Fibroblast of lung (primary cell): ENCODE measurements around the gene PPFIA2.

Experiments
- CTCF ChIP-seq, 2 donors: IDR thresholded peaks in 1 of 2; conservative IDR thresholded peaks in 1 of 2; 1 replicate in 1 of 2; 2 replicates in 1 of 2; pipeline ENCODE4 v1.5.1; 2011 to 2012; ENCODE audit warnings: low read length in 2 of 2, control low read depth in 1 of 2, inconsistent platforms in 1 of 2, low read depth in 1 of 2, mild to moderate bottlenecking in 1 of 2
- EZH2 ChIP-seq: IDR thresholded peaks from 2 replicates; pipeline ENCODE4 v1.5.1; 2012; ENCODE audit warnings: low read length, control low read depth, mild to moderate bottlenecking; ENCODE audit errors: missing control alignments

GRCh38 chr12:81465191-81465590 is 294.0 kb downstream of the PPFIA2 start:
- TF ChIP-seq CTCF (conservative IDR thresholded peaks at IDR 0.05 in 1 of 2, IDR thresholded peaks at IDR 0.05 in 1 of 2; ENCODE audit: low read depth in 1 of 2, low read length in 2 of 2) (no peak), EZH2 (no peak)
